ENCODE results near the gene ACAD10. TPM values are rescaled to one million over a fixed set of nuclear protein-coding genes. Genes with fewer than 3 reads are reported as not detected.
"Not testable (repeated sequence)": the region's sequence is repeated elsewhere in the genome, so short reads cannot be mapped to it uniquely, and the experiment has no call there.

The ACAD10 gene
- total RNA-seq, 1 experiment from 2014 or later, result 36.9 TPM

DNA sequence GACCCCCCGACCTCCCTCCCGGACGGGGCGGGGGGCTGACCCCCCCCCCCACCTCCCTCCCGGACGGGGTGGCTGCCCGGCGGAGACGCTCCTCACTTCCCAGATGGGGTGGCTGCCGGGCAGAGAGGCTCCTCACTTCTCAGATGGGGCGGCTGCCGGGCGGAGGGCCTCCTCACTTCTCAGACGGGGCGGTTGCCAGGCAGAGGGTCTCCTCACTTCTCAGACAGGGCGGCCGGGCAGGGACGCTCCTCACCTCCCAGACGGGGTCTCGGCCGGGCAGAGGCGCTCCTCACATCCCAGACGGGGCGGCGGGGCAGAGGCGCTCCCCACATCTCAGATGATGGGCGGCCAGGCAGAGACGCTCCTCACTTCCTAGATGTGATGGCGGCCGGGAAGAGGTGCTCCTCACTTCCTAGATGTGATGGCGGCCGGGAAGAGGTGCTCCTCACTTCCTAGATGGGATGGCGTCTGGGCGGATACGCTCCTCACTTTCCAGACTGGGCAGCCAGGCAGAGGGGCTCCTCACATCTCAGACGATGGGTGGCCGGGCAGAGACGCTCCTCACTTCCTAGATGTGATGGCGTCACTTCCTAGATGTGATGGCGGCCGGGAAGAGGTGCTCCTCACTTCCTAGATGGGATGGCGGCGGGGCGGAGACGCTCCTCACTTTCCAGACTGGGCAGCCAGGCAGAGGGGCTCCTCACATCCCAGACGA is 38.0 kb downstream of the ACAD10 start:
- H3K36me3 ChIP-seq (ENCODE audit: insufficient read depth, low read length); DNase-seq; H3K27ac ChIP-seq (ENCODE audit: low read length); H4K20me1 ChIP-seq (ENCODE audit: insufficient read depth, low read depth, low read length); H3K27me3 ChIP-seq (ENCODE audit: low read length); H3K4me2 ChIP-seq (ENCODE audit: low read depth, low read length, poor library complexity, severe bottlenecking); H3K9me2 ChIP-seq (replicated peaks; ENCODE audit: insufficient read depth, low read length); H3K9me3 ChIP-seq (ENCODE audit: low read length); H2AFZ ChIP-seq (ENCODE audit: low read length); H3K79me2 ChIP-seq (ENCODE audit: low read length); H3K4me1 ChIP-seq (ENCODE audit: low read length); H3K4me3 ChIP-seq (ENCODE audit: low read length); H3K9ac ChIP-seq (ENCODE audit: low read length): not testable (repeated sequence)

DNA sequence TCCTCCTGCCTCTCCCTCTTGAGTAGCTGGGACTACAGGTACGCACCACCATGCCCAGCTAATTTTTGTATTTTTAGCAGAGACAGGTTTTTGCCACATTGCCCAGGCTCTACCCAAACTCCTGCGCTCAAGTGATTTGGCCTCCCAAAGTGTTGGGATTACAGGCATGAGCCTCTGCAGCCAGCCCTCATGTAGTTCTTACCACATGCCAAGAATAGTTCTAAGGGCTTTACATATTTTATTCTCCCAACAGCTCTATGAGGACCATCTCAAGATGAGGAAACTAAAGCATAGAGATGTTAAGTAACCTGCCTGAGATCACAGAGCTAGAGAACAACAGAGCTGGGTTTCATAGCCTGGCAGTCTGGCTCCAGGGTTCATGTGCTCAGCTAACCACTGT is 42.9 kb downstream of the ACAD10 start:
- Histone ChIP-seq H2AFZ (ENCODE audit: low read length) (no peak overlapping the region), H3K9me2 (replicated peaks; ENCODE audit: insufficient read depth, low read length) (no peaks in the 10 kb centered on the region), H3K36me3 (ENCODE audit: insufficient read depth, low read length) (no peaks in the 10 kb centered on the region), H3K9ac (ENCODE audit: low read length) (no peak overlapping the region), H3K27me3 (ENCODE audit: low read length) (no peaks in the 10 kb centered on the region), H3K4me1 (ENCODE audit: low read length) (peaks cover 16% of the 10 kb centered on the region), H4K20me1 (ENCODE audit: insufficient read depth, low read depth, low read length) (no peaks in the 10 kb centered on the region), H3K4me2 (ENCODE audit: low read depth, low read length, poor library complexity, severe bottlenecking) (no peak overlapping the region), H3K27ac (ENCODE audit: low read length) (no peak overlapping the region), H3K9me3 (ENCODE audit: low read length) (no peaks in the 10 kb centered on the region), H3K79me2 (ENCODE audit: low read length) (no peaks in the 10 kb centered on the region), H3K4me3 (ENCODE audit: low read length) (no peak overlapping the region)
- DNase-seq, result no peak

DNA sequence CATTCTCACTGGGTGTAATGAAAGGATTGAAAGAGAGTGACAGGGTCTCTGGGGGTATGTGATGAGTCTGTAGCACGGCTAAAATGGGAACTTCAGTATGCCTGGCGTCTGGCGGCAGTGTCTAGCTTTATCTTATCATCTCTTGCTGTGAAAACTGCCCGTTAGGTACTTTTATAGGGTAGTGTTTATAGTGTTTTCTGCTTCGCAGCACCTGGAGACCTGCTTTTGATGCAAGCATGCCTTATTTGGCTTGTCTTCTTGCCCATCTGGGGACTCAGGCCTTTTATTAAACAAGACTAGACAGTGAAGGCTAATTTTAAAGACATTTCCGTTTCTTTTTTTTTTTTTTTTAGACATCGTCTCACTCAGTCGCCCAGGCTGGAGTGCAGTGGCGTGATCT is 44.6 kb downstream of the ACAD10 start:
- Histone ChIP-seq H3K4me1 (ENCODE audit: low read length) (peaks cover 16% of the 10 kb centered on the region), H3K9ac (ENCODE audit: low read length) (peak overlapping the region; percentile 25; the same call in 1 of the 2 replicates), H3K9me3 (ENCODE audit: low read length) (no peaks in the 10 kb centered on the region), H3K4me3 (ENCODE audit: low read length) (no peak overlapping the region; the same call in 1 of the 2 replicates), H3K9me2 (replicated peaks; ENCODE audit: insufficient read depth, low read length) (no peaks in the 10 kb centered on the region), H3K27ac (ENCODE audit: low read length) (peak overlapping the region; percentile 67), H2AFZ (ENCODE audit: low read length) (no peak overlapping the region; the same call in 1 of the 2 replicates), H4K20me1 (ENCODE audit: insufficient read depth, low read depth, low read length) (no peaks in the 10 kb centered on the region), H3K4me2 (ENCODE audit: low read depth, low read length, poor library complexity, severe bottlenecking) (peak overlapping the region; percentile 53), H3K36me3 (ENCODE audit: insufficient read depth, low read length) (no peaks in the 10 kb centered on the region), H3K27me3 (ENCODE audit: low read length) (no peaks in the 10 kb centered on the region), H3K79me2 (ENCODE audit: low read length) (no peaks in the 10 kb centered on the region)
- peak; percentile 80 for DNase-seq

DNA sequence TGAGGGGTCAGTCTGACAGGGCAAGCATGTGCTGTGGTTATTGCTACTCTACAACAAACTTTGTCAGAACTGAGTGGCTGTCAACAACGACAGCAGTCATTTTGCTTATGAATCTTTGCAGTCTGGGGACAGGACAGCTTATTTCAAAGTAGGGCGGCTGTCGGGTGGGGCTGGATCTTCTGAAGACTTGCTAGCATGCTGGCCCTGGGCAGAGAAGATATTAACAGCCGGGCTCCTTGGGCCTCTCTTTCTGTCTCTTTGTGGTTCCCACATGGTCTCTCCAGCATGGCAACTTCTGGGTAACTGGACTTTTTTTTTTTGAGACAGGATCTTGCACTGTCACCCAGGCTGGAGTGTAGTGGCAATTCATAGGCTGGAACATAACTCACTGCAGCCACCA is 46.9 kb downstream of the ACAD10 start:
- Histone ChIP-seq H3K4me3 (ENCODE audit: low read length) (no peak overlapping the region), H3K4me2 (ENCODE audit: low read depth, low read length, poor library complexity, severe bottlenecking) (no peak overlapping the region), H2AFZ (ENCODE audit: low read length) (no peak overlapping the region), H3K9ac (ENCODE audit: low read length) (no peak overlapping the region), H4K20me1 (ENCODE audit: insufficient read depth, low read depth, low read length) (no peaks in the 10 kb centered on the region), H3K9me3 (ENCODE audit: low read length) (no peaks in the 10 kb centered on the region), H3K4me1 (ENCODE audit: low read length) (peaks cover 16% of the 10 kb centered on the region), H3K9me2 (replicated peaks; ENCODE audit: insufficient read depth, low read length) (no peaks in the 10 kb centered on the region), H3K36me3 (ENCODE audit: insufficient read depth, low read length) (no peaks in the 10 kb centered on the region), H3K27me3 (ENCODE audit: low read length) (no peaks in the 10 kb centered on the region), H3K27ac (ENCODE audit: low read length) (no peak overlapping the region), H3K79me2 (ENCODE audit: low read length) (no peaks in the 10 kb centered on the region)
- no peak for DNase-seq

DNA sequence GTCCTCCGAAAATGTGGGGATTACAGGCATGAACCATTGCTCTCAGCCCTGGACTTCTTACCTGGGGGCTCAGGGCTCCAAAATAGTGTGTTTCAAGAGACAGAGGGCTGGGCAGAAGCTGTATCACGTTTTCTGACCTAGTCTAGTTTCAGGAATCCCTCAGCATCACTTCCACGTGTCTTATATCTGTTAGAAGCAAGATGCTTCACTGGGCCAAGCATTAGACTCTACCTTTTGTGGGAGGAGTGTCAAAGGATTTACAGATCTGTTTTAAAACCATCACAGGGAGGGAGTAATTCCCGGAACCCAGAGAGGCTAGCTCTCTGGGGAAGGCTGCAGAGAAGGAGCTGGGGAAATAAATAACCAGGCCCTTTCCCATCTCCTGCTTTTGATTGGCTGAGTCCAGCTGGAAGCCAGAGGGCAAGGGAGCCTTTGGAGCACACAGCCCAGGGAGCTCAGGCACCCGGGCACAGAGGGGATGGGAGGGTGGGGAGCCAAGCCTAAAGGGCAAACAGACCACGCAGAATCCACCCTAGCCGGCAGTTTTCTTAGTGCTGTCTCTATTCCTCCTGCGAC is 47.6 kb downstream of the ACAD10 start:
- no peak overlapping the region for H3K9ac ChIP-seq (ENCODE audit: low read length)
- H3K4me1 ChIP-seq (ENCODE audit: low read length), result peaks cover 16% of the 10 kb centered on the region
- no peaks in the 10 kb centered on the region for H4K20me1 ChIP-seq (ENCODE audit: insufficient read depth, low read depth, low read length)
- H3K9me3 ChIP-seq (ENCODE audit: low read length), result no peaks in the 10 kb centered on the region
- no peaks in the 10 kb centered on the region for H3K9me2 ChIP-seq (replicated peaks; ENCODE audit: insufficient read depth, low read length)
- no peaks in the 10 kb centered on the region for H3K79me2 ChIP-seq (ENCODE audit: low read length)
- H3K27ac ChIP-seq (ENCODE audit: low read length), result no peak overlapping the region
- H3K27me3 ChIP-seq (ENCODE audit: low read length), result no peaks in the 10 kb centered on the region
- H3K4me2 ChIP-seq (ENCODE audit: low read depth, low read length, poor library complexity, severe bottlenecking), result no peak overlapping the region
- no peaks in the 10 kb centered on the region for H3K36me3 ChIP-seq (ENCODE audit: insufficient read depth, low read length)
- no peak for DNase-seq
- no peak overlapping the region for H2AFZ ChIP-seq (ENCODE audit: low read length)
- no peak overlapping the region for H3K4me3 ChIP-seq (ENCODE audit: low read length)

DNA sequence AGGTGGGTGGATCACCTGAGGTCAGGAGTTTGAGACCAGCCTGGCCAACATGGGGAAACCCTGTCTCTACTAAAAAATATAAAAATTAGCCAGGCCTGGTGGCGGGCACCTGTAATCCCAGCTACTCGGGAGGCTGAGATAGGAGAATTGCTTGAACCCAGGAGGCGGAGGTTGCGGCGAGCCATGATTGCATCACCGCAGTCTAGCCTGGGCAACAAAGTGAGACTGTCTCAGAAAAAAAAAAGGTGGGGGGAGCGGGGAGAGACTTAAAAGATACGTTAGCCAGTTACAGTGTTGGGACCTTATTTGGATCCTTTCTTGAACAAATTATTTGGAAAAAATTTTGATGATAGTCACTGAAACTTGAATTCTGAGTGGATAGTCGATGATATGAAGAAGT is 53.7 kb downstream of the ACAD10 start:
- not testable (repeated sequence) for DNase-seq; H3K9me3 ChIP-seq (ENCODE audit: low read length); H3K9me2 ChIP-seq (replicated peaks; ENCODE audit: insufficient read depth, low read length); H3K4me3 ChIP-seq (ENCODE audit: low read length); H3K4me1 ChIP-seq (ENCODE audit: low read length); H4K20me1 ChIP-seq (ENCODE audit: insufficient read depth, low read depth, low read length); H3K9ac ChIP-seq (ENCODE audit: low read length); H3K27me3 ChIP-seq (ENCODE audit: low read length); H3K79me2 ChIP-seq (ENCODE audit: low read length); H3K4me2 ChIP-seq (ENCODE audit: low read depth, low read length, poor library complexity, severe bottlenecking); H2AFZ ChIP-seq (ENCODE audit: low read length); H3K36me3 ChIP-seq (ENCODE audit: insufficient read depth, low read length); H3K27ac ChIP-seq (ENCODE audit: low read length)

DNA sequence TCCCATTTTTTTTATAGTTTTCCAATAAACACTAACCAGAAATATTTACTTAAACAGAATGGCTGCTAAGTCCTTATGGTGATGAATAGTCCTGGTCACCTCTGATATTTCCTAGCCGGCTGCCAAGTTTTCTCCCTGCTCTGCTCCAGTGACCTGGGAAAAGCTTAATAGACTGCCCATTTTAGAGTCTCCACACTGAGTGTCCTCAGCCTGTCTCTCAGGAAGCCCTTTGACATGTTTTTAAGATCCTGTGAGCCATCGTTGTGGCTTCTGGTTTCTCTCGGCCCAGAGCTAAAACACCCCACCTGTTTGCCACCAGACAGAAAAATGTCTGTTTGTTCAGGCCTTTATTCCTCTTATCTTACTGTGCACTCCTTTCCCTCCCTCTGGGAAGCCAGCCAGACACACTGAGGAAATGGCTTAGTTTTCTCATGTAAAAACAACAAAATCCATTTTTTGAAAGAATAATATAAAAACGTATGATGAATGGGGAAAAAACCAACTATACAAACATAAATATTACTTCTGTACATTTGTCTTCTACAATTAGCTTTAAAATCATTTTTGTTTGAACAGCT is 55.5 kb downstream of the ACAD10 start:
- no peaks in the 10 kb centered on the region for H4K20me1 ChIP-seq (ENCODE audit: insufficient read depth, low read depth, low read length)
- peaks cover 13% of the 10 kb centered on the region for H3K4me1 ChIP-seq (ENCODE audit: low read length)
- no peak overlapping the region for H3K4me2 ChIP-seq (ENCODE audit: low read depth, low read length, poor library complexity, severe bottlenecking)
- H3K27ac ChIP-seq (ENCODE audit: low read length), result no peak overlapping the region
- no peak overlapping the region for H3K4me3 ChIP-seq (ENCODE audit: low read length)
- H3K79me2 ChIP-seq (ENCODE audit: low read length), result no peaks in the 10 kb centered on the region
- H3K27me3 ChIP-seq (ENCODE audit: low read length), result no peaks in the 10 kb centered on the region
- H3K9me2 ChIP-seq (replicated peaks; ENCODE audit: insufficient read depth, low read length), result no peaks in the 10 kb centered on the region
- H3K9me3 ChIP-seq (ENCODE audit: low read length), result no peaks in the 10 kb centered on the region
- no peak overlapping the region for H3K9ac ChIP-seq (ENCODE audit: low read length)
- DNase-seq, result no peak
- no peaks in the 10 kb centered on the region for H3K36me3 ChIP-seq (ENCODE audit: insufficient read depth, low read length)
- no peak overlapping the region for H2AFZ ChIP-seq (ENCODE audit: low read length)

DNA sequence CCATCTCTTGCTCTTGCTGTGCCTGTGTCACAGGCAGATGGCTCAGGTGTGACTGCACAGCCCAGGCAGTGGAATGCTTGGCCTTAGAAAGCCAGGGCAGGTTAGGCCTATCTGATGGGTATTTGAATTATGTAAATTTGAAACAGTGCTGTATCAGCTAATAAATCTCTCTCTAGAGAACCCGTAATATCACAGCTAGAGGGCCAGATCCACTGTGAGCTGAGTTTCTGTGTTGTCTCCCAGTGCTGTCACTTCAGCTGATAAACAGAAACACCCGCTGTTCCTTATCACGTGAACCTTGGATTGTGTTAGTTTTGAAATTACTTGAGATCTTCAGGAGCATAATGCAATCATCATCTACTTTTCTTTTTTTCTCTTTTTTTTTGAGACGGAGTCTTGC is 59.4 kb downstream of the ACAD10 start:
- H3K36me3 ChIP-seq (ENCODE audit: insufficient read depth, low read length), result no peaks in the 10 kb centered on the region; the same call in 1 of the 2 replicates
- H3K9ac ChIP-seq (ENCODE audit: low read length), result no peak overlapping the region
- no peaks in the 10 kb centered on the region for H3K27me3 ChIP-seq (ENCODE audit: low read length)
- H3K9me2 ChIP-seq (replicated peaks; ENCODE audit: insufficient read depth, low read length), result no peaks in the 10 kb centered on the region
- H3K27ac ChIP-seq (ENCODE audit: low read length), result no peak overlapping the region
- H3K9me3 ChIP-seq (ENCODE audit: low read length), result no peaks in the 10 kb centered on the region
- H2AFZ ChIP-seq (ENCODE audit: low read length), result no peak overlapping the region
- H3K79me2 ChIP-seq (ENCODE audit: low read length), result no peaks in the 10 kb centered on the region
- H3K4me3 ChIP-seq (ENCODE audit: low read length), result no peak overlapping the region
- H3K4me1 ChIP-seq (ENCODE audit: low read length), result peaks cover 8% of the 10 kb centered on the region
- DNase-seq, result peak; percentile 57
- no peaks in the 10 kb centered on the region for H4K20me1 ChIP-seq (ENCODE audit: insufficient read depth, low read depth, low read length)
- H3K4me2 ChIP-seq (ENCODE audit: low read depth, low read length, poor library complexity, severe bottlenecking), result no peak overlapping the region
